ENCODE measurements around the gene SYT13.

The SYT13 gene

GRCh38 chr11:45305874-45306623, 19.9 kb upstream of the SYT13 start:
- DNase-seq: no peak

GRCh38 chr11:45304992-45305335, 18.8 kb upstream of the SYT13 start:
- no peak for DNase-seq

- DNase-seq: no peak
Observed at GRCh38 chr11:45304111-45304991, 18.2 kb upstream of the SYT13 start.

- no peak for DNase-seq
Observed at GRCh38 chr11:45303316-45303715, 17.2 kb upstream of the SYT13 start.

GRCh38 chr11:45301537-45302246, 15.6 kb upstream of the SYT13 start:
- no peak for DNase-seq

- DNase-seq: no peak
Observed at GRCh38 chr11:45300715-45301114, 14.6 kb upstream of the SYT13 start.

GRCh38 chr11:45298718-45299117, 12.6 kb upstream of the SYT13 start:
- no peak for DNase-seq

- DNase-seq: no peak
Observed at GRCh38 chr11:45296075-45296474, 9.9 kb upstream of the SYT13 start.

GRCh38 chr11:45294499-45294898, 8.4 kb upstream of the SYT13 start:
- no peak for DNase-seq

- DNase-seq: peak; percentile 66
Observed at GRCh38 chr11:45293566-45294192, 7.5 kb upstream of the SYT13 start.

- DNase-seq: no peak
Observed at GRCh38 chr11:45290586-45290985, 4.4 kb upstream of the SYT13 start.

GRCh38 chr11:45289369-45289768, 3.2 kb upstream of the SYT13 start:
- DNase-seq: no peak

GRCh38 chr11:45288339-45288738, 2.2 kb upstream of the SYT13 start:
- DNase-seq: no peak

- no peak for DNase-seq
Observed at GRCh38 chr11:45287316-45287903, 1.3 kb upstream of the SYT13 start.

GRCh38 chr11:45285250-45285828, 802 bp downstream of the SYT13 start:
- DNase-seq: no peak

- DNase-seq: no peak
Observed at GRCh38 chr11:45282081-45282480, 4.1 kb downstream of the SYT13 start.

- DNase-seq: no peak
Observed at GRCh38 chr11:45280449-45280848, 5.7 kb downstream of the SYT13 start.

- DNase-seq: no peak
Observed at GRCh38 chr11:45279645-45280044, 6.5 kb downstream of the SYT13 start.

GRCh38 chr11:45278714-45279113, 7.4 kb downstream of the SYT13 start:
- DNase-seq: no peak

- no peak for DNase-seq
Observed at GRCh38 chr11:45275828-45276227, 10.3 kb downstream of the SYT13 start.

- DNase-seq: no peak
Observed at GRCh38 chr11:45274206-45274605, 11.9 kb downstream of the SYT13 start.

- no peak for DNase-seq
Observed at GRCh38 chr11:45273509-45273908, 12.6 kb downstream of the SYT13 start.

All from CD4-positive, alpha-beta T cell treated with Interleukin-21 for 1 hour (primary cell).